HG03442 (cell line): ENCODE results near the gene DUSP1.

Experiments used
- ATAC-seq: cut with Tn5 transposase; IDR thresholded peaks from one replicate; pipeline ENCODE4 v1.9.1; 2021; ENCODE audit warnings: mild to moderate bottlenecking, moderate library complexity; ENCODE audit not compliant: unreplicated experiment

Gene DUSP1

GRCh38 chr5:172765766-172766286 is 5.2 kb downstream of the DUSP1 start:
- no peak for ATAC-seq

- peak; percentile 89 for ATAC-seq
Measured at GRCh38 chr5:172764861-172765765, 5.9 kb downstream of the DUSP1 start.

GRCh38 chr5:172763120-172763464 is 7.9 kb downstream of the DUSP1 start:
- no peak for ATAC-seq

GRCh38 chr5:172762214-172763119 is 8.5 kb downstream of the DUSP1 start:
- no peak for ATAC-seq

GRCh38 chr5:172760959-172761358 is 10.0 kb downstream of the DUSP1 start:
- no peak for ATAC-seq

- no peak for ATAC-seq
Measured at GRCh38 chr5:172760136-172760535, 10.9 kb downstream of the DUSP1 start.

GRCh38 chr5:172758834-172759149 is 12.2 kb downstream of the DUSP1 start:
- ATAC-seq: no peak

GRCh38 chr5:172758077-172758833 is 12.7 kb downstream of the DUSP1 start:
- ATAC-seq: no peak

- ATAC-seq: no peak
Measured at GRCh38 chr5:172757394-172758010, 13.5 kb downstream of the DUSP1 start.

- no peak for ATAC-seq
Measured at GRCh38 chr5:172756764-172757393, 14.1 kb downstream of the DUSP1 start.

GRCh38 chr5:172754596-172755356 is 16.2 kb downstream of the DUSP1 start:
- ATAC-seq: no peak

GRCh38 chr5:172753101-172753500 is 17.9 kb downstream of the DUSP1 start:
- no peak for ATAC-seq

GRCh38 chr5:172751761-172752510 is 19.1 kb downstream of the DUSP1 start:
- no peak for ATAC-seq

- no peak for ATAC-seq
Measured at GRCh38 chr5:172749881-172750633, 20.9 kb downstream of the DUSP1 start.

GRCh38 chr5:172749076-172749475 is 21.9 kb downstream of the DUSP1 start:
- no peak for ATAC-seq

- ATAC-seq: no peak
Measured at GRCh38 chr5:172748341-172748843, 22.6 kb downstream of the DUSP1 start.

GRCh38 chr5:172747471-172747870 is 23.5 kb downstream of the DUSP1 start:
- ATAC-seq: no peak

GRCh38 chr5:172746725-172747124 is 24.3 kb downstream of the DUSP1 start:
- no peak for ATAC-seq
